Muscle of arm (tissue), 14 donors: ENCODE measurements around the gene HACD1. TPM values are rescaled to one million over a fixed set of nuclear protein-coding genes. Genes with fewer than 3 reads are reported as not detected.

Experiments
- DNase-seq: peaks from one replicate; pipeline ENCODE4 v3.0.0-alpha.2; 2013
- long read RNA-seq, 11 donors: transcript quantifications; one replicate each; lab custom pipeline, GENCODE V29; 2026
- polyA plus RNA-seq, 12 donors: library from polyadenylated mRNA; unstranded; fragments of 120-200 nt; gene quantifications; one replicate each; pipeline ENCODE4 v1.2.1, GENCODE V29; 2013; ENCODE audit not compliant: insufficient read length in 12 of 12

Gene HACD1, protein sequence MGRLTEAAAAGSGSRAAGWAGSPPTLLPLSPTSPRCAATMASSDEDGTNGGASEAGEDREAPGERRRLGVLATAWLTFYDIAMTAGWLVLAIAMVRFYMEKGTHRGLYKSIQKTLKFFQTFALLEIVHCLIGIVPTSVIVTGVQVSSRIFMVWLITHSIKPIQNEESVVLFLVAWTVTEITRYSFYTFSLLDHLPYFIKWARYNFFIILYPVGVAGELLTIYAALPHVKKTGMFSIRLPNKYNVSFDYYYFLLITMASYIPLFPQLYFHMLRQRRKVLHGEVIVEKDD
- 100 to 1,000 TPM in 10 of 12 donors, 10 to 100 TPM in 1, not detected in 1; 42.1 to 208 (median 152) TPM for polyA plus RNA-seq
- long read RNA-seq, donor 1, partial matches to known transcripts: 8 of 21 reads
- long read RNA-seq, donor 1, other reads (novel, unspliced or antisense): 11 of 21 reads
- long read RNA-seq, donor 2, transcript HACD1-201 (2 exons, 773 nt): major isoform, 9 of 337 reads
- long read RNA-seq, donor 2, partial matches to known transcripts: 222 of 337 reads
- long read RNA-seq, donor 2, other reads (novel, unspliced or antisense): 105 of 337 reads
- long read RNA-seq, donor 3, partial matches to known transcripts: 43 of 90 reads
- long read RNA-seq, donor 3, other reads (novel, unspliced or antisense): 41 of 90 reads
- long read RNA-seq, donor 4, partial matches to known transcripts: 28 of 59 reads
- long read RNA-seq, donor 4, other reads (novel, unspliced or antisense): 27 of 59 reads
- long read RNA-seq, donor 5: 0 reads
- long read RNA-seq, donor 6, partial matches to known transcripts: 5 of 64 reads
- long read RNA-seq, donor 6, other reads (novel, unspliced or antisense): 55 of 64 reads
- long read RNA-seq, donor 7, partial matches to known transcripts: 8 of 70 reads
- long read RNA-seq, donor 7, other reads (novel, unspliced or antisense): 60 of 70 reads
- long read RNA-seq, donor 8, partial matches to known transcripts: 148 of 294 reads
- long read RNA-seq, donor 8, other reads (novel, unspliced or antisense): 143 of 294 reads
- long read RNA-seq, donor 9, partial matches to known transcripts: 0 of 59 reads
- long read RNA-seq, donor 9, other reads (novel, unspliced or antisense): 56 of 59 reads
- long read RNA-seq, donor 10, partial matches to known transcripts: 22 of 175 reads
- long read RNA-seq, donor 10, other reads (novel, unspliced or antisense): 146 of 175 reads
- long read RNA-seq, donor 11, partial matches to known transcripts: 137 of 158 reads
- long read RNA-seq, donor 11, other reads (novel, unspliced or antisense): 16 of 158 reads

DNA sequence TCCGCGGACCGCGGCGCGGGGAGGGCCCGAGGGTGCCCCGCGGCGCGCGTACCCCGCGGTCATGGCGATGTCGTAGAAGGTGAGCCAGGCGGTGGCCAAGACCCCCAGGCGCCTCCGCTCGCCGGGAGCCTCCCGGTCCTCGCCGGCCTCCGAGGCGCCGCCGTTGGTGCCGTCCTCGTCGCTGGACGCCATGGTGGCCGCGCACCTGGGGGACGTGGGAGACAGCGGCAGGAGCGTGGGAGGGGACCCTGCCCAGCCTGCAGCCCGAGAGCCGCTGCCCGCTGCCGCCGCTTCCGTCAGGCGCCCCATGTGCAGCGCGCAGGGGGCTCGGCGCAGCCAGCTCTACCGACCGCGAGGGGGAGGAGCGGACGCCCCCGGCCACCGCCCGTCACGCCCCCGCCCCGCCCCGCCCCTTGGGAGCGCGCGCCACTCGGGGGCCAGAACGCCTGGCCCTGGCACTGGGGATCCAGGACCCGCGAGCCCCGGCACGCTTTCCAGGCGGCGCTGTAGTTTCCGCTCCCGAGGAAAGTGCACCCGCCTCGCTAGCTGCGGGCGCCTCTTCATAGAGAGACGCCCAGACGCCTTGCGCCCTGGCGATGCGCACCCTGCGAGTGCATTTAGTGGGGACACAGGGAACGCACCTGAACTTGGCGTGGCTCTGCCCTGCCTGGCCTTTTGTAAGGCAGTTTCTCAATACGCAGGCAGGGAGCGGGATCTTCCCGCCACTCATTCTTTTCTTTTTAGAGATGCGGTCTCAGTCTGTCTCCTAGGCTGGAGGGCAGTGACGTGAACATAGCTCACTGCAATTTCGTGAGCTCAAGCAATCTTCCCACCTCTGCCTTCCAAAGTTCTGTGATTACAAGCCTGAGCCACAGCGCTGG is at the start of gene HACD1:
Gene HACD1, minus strand, starts transcription at position 344 of the 881 bp plus-strand sequence. Its CDS starts 35 bp downstream, at position 309.
- DNase-seq: peak; percentile 30

DNA sequence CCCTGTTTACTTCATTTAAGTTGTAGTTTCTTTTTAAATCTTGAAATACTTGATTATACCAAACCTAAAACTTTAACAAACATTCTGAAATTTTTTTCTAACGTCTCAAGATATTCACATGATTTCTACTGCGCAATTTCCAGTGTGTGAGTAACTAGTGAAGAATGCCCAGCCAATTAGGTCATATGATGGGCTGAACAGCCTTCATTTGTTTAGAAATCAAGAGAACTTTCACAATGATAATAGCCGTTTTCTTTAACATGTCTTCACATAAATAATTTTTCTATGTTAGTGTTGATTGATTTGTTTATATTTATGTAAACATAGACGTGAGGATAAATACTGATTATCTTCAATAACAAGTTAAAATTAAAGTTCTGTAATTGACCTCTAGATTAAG is 48.6 kb upstream of the HACD1 start:
- DNase-seq: no peak

DNA sequence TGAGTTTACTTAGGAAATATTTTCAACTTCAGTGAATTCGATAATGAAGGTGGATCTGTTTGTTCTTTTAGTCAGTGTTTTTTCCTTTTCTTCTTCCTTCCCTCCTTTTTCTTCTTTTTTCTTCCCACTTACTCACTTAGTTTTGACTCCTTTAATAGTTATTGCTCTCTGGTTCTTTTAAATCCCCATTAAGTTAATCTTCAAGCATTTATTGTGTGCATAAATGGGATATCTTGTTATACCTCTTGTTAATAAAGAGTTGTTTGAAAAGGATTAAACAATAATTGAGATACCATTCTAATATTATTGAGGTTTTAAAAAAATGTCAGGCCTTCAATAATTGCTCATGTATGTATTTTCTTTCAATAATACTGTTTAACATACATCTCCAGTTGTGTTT is 46.3 kb upstream of the HACD1 start:
- DNase-seq: no peak

DNA sequence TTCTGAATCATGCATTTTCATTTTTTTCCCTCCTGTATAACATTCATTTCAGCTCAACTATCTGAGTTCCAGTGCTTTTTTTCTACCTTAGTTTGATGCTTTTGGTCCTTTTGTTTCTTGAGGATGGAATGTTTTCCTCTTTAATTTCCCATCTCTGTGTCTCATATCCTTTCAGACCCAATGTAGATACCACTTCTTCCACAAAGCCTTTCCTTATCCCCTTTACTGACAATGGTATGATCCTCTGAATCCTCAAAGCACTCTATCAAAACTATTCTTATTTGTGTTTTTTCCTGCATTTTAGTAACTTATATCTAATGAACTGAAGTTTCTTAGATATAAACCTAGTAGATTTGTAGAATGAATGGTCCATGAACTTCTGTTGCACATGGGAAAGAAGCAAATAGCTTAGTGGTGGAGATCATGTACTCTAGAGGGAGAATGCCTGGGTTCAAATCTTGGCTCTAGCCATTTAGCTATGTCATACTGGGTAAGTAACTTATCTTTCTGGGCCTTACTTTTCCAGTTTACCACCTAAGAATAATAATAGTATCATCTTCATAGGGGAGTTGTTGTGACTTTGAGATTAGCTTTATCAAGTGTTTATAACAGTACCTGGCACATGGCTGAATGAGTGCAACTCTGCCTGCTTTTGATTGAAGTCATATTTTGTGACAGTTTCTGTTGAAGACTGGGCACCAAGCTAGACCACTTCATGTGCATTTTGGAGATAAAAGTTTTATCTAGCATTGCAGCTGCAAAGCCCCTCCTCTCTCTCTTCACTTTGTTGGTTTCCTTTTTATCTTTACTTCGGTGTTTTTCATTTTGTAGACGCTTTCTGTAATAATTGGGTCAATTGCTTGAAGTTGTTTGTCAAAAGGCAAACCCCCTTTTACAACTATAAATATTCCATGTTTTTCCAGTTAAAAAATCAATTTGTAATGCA is 45.3 kb upstream of the HACD1 start:
- DNase-seq: no peak

DNA sequence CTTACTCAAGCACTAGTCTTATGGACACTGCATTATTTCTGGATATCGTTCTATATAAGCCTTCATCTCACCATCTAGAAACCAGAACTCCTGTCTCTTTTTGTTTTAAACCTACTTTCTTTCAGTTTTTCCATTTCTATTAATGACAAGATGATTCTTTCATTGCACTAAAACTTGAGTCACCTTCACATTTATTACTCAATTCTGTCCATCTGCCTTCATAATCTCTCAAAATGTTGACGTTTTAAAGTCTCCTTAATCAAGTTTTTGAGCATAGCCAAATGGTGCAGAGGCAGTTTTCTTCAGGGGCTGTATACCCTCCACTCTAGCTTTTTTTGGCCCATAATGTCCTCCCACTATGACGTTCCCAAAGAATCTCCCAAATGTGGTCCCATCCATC is 44.3 kb upstream of the HACD1 start:
- DNase-seq: no peak

DNA sequence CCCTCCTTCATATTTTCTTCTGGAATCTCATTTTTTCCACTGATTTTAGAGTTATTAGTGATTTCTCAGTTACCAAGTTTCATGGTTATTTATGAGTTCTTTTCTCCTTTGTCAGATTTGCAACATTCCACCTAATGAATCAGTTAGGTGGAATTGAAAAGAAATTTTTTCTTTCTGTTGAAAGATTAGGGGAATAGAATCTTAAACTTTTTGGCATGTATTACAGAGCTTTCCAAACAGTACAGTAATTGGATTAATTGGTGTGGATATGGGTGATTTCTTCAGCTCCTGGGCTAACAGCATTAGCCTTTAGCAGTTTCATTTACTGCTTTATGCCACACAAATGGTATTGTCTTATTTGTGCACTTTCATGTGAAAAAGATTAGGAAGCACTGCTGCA is 43.7 kb upstream of the HACD1 start:
- no peak for DNase-seq

DNA sequence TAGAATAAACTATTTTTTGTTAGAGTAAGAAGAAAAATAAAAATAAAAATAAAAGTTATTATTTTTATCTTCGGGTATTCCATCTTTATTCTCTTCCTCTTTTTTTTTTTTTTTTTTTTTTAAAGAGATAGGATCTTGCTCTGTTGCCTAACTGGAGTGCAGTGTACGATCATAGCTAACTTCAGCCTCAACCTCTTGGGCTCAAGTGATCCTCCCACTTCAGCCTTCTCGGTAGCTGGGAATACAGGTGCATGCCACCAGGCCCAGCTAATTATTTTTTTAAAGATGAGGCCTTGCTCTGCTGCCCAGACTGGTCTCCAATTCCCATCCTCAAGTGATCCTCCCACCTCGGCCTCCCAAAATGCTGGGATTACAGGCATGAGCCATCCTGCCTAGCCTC is 42.2 kb upstream of the HACD1 start:
- DNase-seq: no peak

DNA sequence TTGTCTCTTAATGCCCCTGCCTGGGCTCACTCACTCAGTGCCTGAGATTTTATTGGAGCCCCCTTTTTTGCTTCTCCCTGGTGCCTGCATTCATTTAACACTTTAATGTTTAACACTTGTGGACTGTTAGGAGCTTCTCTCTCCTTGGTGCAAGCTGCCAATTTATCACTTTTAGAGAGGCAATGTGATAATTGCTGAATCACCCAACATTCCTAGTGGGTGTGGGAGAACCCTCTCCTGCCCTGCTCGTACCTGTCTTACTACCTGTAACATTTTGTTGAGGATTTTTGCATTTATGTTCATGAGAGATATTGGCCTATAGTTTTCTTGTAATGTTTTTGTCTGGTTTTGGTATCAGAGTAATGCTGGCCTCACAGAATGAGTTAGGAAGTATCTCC is 39.9 kb upstream of the HACD1 start:
- DNase-seq: no peak

DNA sequence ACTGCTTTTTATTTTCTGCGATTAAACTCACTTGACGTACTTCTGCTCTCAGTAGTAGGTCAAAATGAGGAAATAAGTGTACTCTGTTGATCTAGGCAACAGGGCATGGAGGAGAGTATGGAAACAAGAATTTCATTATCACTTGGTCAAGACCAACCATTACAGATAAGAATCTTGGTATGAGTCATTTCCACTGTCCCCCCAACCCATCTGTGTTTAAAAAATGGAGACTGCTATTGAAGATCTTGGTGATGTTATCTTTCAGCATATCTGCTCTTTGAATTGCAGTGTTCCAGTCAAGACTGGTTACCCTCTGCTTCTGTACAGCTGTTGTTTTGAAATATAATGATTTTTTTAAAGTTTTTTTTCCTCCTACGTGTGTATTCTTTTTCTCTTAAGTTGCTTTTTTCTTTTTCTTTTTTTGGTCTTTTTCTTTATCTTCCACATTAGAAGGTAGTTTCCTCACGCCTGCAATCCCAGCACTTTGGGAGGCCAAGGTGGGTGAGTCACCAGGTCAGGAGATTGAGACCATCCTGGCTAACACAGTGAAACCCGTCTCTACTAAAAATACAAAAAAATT is 38.5 kb upstream of the HACD1 start:
- no peak for DNase-seq

DNA sequence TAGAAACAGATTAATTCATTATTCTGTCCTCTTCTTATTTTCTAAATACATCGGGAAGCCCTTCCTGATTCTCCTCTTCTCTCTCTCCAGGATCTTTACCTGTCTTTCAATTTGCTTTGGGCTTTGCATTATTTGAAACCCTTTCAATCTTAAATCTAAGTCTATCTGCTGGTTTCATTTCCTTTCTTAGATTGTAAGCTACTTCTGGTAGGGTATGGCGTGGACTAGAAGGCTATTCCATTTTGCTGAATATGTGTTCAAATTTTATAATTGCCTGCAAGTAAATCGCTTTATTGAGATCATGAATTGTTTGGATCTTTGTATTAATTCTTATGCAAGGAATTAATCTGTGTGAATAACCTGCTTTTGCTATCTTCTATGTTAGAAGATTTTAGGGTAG is 37.8 kb upstream of the HACD1 start:
- DNase-seq: no peak

DNA sequence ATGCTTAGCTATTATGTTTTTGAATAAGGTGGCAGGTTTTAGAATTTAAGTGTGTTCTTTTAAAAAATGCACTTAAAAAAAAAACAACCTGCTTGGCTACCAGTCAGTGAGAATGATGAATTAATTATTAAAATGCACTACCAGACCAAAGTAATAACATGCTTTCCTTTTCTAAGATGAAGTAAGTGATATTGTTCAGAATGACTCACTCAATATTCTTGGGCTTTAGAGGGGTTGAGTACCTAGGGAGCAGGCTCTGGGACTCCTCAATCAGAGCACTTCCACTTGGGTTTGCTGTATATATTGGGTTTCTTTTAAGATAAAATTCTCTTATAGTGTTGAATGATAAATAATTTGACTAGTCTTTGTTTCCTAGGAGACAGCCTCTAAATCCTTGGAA is 35.4 kb upstream of the HACD1 start:
- no peak for DNase-seq

DNA sequence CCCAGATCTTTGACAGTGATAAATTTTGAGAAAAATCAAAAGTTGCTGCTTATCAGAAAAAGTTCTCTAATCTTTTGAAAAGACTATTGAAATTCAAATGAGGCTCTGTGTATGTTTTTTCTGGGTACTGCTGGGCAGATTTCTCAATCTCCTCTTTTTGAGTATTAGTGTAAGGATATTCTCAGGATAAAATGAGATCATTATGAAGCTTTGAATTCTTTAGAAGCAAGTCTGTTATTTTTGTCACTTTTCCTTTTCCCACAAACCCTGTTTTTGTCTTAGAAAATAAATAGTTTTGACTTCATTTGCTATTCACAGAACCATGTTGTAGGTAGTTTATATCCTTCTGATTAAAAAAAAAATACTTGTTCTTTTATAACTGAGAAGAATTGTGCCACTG is 34.7 kb upstream of the HACD1 start:
- no peak for DNase-seq

DNA sequence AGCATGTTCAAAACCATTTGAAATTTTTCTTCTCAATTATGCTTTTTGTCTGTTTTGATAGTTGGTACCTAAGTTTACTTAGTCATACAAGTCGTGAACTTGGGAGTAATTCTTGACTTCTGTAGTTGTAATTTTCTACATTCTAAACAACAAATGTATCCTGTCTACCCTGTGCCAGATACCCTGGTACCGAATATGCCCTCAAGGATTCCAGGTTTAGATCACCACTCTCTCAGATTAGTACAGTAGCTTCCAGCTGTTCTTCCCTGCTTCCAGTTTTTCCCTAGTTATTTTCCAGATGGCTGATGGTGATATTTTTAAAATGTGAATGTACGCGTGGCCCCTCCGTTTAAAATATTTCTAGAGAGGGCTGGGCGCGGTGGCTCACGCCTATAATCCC is 33.2 kb upstream of the HACD1 start:
- no peak for DNase-seq

DNA sequence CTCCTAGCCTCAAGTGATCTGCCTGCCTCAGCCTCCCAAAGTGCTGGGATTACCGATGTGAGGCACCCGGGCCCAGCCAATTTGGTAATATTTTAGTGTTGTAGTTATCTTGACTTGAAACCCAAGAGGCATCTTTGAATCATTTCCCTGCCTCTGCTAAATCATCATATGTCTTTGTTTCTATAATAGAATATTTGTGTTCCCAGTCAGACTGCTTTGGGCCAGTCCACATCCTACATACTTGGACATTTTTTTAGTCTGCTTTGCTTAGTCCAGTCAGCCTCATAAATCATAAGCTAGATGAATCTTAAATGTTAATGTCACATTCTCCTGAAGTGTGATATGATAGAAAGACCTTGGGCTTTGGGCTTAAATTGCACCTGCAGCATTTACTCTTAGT is 32.7 kb upstream of the HACD1 start:
- no peak for DNase-seq

DNA sequence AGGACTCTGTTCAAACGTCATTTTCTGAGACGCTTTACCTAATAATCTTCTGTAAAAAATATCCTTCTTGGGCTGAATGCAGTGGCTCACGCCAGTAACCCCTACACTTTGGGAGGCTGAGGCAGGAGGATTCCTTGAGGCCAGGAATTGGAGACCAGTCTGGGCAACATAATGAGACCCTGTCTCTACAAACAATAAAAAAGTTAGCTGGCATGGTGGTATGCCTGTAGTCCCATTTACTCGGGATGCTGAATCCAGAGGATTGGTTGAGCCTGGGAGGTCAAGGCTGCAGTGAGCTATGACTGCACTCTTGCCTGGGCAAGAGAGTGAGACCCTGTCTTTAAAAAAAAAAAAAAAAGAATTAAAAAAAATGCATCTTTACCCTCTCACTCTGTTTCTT is 31.9 kb upstream of the HACD1 start:
- no peak for DNase-seq

DNA sequence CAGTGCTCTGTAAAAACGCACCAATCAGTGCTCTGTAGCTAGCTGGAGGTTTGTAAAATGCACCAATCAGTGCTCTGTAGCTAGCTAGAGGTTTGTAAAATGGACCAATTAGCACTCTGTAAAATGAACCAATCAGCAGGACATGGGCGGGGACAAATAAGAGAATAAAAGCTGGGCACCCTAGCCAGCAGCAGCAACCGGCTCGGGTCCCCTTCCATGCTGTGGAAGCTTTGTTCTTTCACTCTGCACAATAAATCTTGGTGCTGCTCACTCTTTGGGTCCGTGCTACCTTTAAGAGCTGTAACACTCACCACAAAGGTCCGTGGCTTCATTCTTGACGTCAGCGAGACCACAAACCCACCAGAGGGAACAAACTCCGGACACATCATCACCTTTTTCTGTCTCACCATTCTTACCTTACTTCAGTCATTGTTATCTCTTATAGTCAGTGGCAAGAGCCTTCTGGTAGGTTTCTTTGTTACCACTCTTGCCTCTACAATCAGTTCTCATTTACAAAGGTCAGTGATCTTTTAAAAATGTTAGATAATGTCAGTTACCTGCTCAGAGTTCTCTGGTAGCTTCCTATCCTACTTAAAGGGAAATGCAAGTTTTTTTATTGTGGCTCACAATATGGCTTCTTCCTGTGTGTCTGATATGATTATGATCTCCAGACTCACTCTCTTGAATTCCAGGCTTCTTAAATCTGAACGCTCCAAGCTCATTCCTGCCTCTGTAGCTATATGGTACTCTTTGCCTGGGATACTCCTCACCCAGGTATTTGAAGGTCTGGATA is 31.3 kb upstream of the HACD1 start:
- no peak for DNase-seq

DNA sequence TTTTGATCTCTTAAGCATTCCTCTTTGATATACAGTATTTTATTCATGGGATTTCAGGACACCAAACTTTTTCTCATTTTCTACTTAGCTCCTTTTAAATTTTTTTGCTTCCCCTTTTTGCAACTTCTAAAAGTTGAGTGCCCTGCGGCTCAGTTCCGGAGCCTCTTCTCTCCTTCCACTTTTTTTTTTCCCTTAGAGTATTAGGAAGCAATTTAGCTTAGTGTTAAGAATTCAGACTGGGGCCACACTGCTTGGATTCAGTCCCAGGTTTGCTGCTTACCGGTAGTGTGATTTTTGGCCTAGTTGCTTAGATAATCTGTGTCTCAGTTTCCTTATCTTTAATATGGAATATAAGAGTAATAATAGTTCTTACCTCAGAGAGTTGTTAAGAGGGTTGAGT is 30.2 kb upstream of the HACD1 start:
- no peak for DNase-seq

DNA sequence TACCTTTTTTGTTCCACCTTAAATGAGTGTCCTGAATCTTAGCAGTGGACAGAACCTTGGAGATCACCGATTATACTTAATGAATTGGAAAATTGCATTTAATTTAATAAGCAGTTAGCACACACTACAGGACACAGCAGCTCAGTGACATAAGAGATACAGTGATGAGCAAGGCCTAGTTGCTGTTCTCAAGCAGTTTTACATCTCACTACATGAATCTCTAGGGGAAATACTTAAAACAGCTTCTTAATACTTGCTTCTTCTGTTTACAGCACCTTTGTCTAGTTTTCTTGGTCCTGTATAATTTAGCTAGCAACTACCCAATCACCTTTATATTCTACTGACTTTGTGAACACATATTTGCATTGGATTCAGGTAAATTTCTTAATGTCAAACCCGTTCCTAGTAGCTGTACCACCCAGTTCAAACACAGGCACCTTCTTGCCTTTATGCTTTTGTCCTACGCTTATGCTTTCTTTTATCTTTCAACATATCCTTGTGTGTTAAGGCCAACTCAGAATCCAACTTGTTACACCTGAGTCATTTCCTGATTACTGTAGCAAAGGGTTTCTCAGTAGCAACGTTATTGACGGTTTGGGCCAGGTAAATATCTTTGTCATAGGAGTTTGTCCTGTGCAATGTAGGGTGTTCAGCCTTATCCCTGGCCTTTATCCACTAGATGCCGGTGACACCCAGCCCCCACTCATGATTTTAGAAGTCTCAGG is 28.6 kb upstream of the HACD1 start:
- DNase-seq: no peak
